Karpas-422 (cell line): ENCODE results near the gene DRD4. TPM values are rescaled to one million over a fixed set of nuclear protein-coding genes. Genes with fewer than 3 reads are reported as not detected.

Experiments
- DNase-seq: peaks from one replicate; pipeline ENCODE4 v3.0.0-alpha.2; 2015
- H2AFZ ChIP-seq: fragments of 200-600 bp; sonication (generic); 2 replicates; pipeline ENCODE4 v1.6.1; 2014; ENCODE audit warnings: antibody characterized with exemption, low read length, mixed read lengths
- H3K27ac ChIP-seq: fragments of 200-600 bp; sonication (generic); 2 replicates; pipeline ENCODE4 v1.5.1; 2014; ENCODE audit warnings: mild to moderate bottlenecking, low read length, moderate library complexity
- H3K27me3 ChIP-seq: fragments of 200-600 bp; sonication (generic); 2 replicates; pipeline ENCODE4 v1.6.1; 2014; ENCODE audit warnings: low read length, mixed read lengths
- H3K36me3 ChIP-seq: fragments of 200-600 bp; sonication (generic); 2 replicates; pipeline ENCODE4 v1.6.1; 2014; ENCODE audit warnings: low read length, mixed read lengths; ENCODE audit not compliant: insufficient read depth
- H3K4me1 ChIP-seq: fragments of 200-600 bp; sonication (generic); 2 replicates; pipeline ENCODE4 v1.6.1; 2014; ENCODE audit warnings: mild to moderate bottlenecking, low read length, mixed read lengths
- H3K4me2 ChIP-seq: fragments of 200-600 bp; sonication (generic); 2 replicates; pipeline ENCODE4 v1.6.1; 2014; ENCODE audit warnings: low read length, low read depth, mild to moderate bottlenecking; ENCODE audit not compliant: poor library complexity, severe bottlenecking
- H3K4me3 ChIP-seq: fragments of 200-600 bp; sonication (generic); 2 replicates; pipeline ENCODE4 v1.5.1; 2014; ENCODE audit warnings: mild to moderate bottlenecking, antibody characterized with exemption, low read length, mixed read lengths
- H3K79me2 ChIP-seq: fragments of 200-600 bp; sonication (generic); 2 replicates; pipeline ENCODE4 v1.6.1; 2014; ENCODE audit warnings: mild to moderate bottlenecking, low read length, mixed read lengths
- H3K9ac ChIP-seq: fragments of 200-600 bp; sonication (generic); 2 replicates; pipeline ENCODE4 v1.6.0; 2014; ENCODE audit warnings: low read length
- H3K9me2 ChIP-seq: fragments of 200-600 bp; sonication (generic), shearing (Covaris generic); replicated peaks from 2 replicates; pipeline ENCODE4 v1.6.0; 2014; ENCODE audit warnings: mild to moderate bottlenecking, low read length, moderate library complexity; ENCODE audit not compliant: insufficient read depth
- H3K9me3 ChIP-seq: fragments of 300-700, 200-600 bp; sonication (generic); 2 replicates; pipeline ENCODE4 v1.6.1; 2014; ENCODE audit warnings: low read length, mixed read lengths
- H4K20me1 ChIP-seq: fragments of 200-600 bp; sonication (generic); 2 replicates; pipeline ENCODE4 v1.6.1; 2014; ENCODE audit warnings: mild to moderate bottlenecking, antibody characterized with exemption, low read length, low read depth; ENCODE audit not compliant: insufficient read depth
- total RNA-seq: library from RNA; depleted of rRNA; stranded (reverse); fragments of >200 nt; shearing (Covaris generic); gene quantifications from 2 replicates; pipeline ENCODE4 v1.2.3, GENCODE V29; 2014; ENCODE audit warnings: low replicate concordance

Gene DRD4
- total RNA-seq, 1 experiment from 2014 or later: not detected

DNA sequence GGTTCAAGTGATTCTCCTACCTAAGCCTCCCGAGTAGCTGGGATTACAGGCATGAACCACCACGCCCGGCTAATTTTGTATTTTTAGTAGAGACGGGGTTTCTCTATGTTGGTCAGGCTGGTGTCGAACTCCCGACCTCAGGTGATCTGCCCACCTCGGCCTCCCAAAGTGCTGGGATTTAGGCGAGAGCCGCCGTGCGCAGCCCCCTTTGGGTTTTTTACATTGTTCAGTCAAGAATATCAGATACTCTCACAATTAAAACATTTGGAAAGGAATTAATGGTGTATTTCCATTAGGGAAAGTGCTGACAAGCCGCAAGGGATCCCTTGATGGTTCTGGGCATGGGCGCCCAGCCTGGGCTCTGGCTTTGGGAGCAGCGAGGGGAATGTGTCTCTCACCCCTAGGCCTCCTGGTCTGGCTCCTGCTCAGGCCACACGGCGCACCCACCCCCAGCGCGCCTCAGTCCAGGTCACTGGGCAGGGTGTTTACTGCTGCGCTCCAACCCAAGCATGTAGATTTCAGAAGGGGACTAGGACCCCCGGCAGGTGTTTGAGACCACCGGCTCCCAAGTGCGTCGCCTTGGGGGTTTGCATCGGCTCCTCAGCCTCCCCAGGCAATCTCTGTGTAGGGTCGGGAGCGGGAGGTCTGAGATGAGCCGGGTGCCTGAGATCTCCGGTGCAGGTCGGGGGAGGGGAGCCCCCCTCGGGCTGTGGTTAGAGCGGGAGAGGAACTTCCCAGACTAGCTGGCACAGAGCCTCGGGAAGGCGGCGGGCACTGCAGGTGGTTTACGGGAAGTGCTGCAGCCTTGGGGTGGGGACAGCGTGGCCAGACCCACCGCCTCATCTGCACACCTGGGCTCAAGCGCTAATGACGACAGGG, 20.5 kb upstream of the DRD4 start:
- no peaks in the 10 kb centered on the region for H3K27me3 ChIP-seq
- H3K36me3 ChIP-seq: no peaks in the 10 kb centered on the region
- no peak for DNase-seq
- H3K9me2 ChIP-seq: no peaks in the 10 kb centered on the region
- H3K4me2 ChIP-seq: peak overlapping the region; percentile 97
- H2AFZ ChIP-seq: no peak overlapping the region
- peaks cover 27% of the 10 kb centered on the region; the same call in 1 of the 2 replicates for H4K20me1 ChIP-seq
- no peaks in the 10 kb centered on the region for H3K9me3 ChIP-seq
- peak overlapping the region; percentile 85 for H3K27ac ChIP-seq
- H3K4me1 ChIP-seq: peaks cover 27% of the 10 kb centered on the region
- H3K4me3 ChIP-seq: peak overlapping the region; percentile 92
- peak overlapping the region; percentile 56 for H3K9ac ChIP-seq
- peaks cover 7% of the 10 kb centered on the region; the same call in 1 of the 2 replicates for H3K79me2 ChIP-seq

DNA sequence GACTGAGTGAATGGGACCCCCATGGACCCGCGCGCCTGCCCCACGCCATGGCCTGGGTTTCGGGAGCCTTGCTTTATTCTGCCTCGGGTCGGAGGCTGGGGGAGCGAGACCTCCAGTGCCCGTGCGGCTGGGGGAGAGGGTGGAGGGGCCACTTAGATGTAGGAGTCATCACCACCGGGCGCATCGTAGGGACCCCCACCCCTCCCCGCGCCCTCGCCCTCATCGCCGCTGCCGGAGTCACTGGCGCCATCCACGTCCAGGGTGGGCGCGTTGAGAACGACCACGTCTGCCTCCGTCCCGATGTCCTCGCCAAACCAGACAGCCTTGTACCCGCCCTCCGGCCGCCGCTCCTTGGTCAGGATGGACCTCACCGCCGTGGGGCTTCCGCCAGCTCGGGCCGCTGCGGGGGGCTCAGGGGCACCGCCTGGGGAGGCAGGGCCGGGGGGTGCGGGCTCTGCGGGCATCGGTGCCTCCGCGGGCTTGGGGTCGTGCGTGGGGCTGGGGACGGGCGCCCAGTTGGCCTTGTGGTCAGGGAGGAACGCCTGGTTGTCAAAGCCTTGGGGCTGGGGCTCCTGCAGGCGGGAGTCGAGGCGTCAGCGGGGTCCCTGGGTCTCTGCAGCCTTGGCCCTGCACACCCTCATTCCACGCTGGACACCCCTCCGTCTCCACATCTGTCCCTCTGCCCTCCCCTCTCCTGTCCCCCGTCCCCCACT, 19.7 kb upstream of the DRD4 start:
- Histone ChIP-seq H3K9ac (no peak overlapping the region), H4K20me1 (peaks cover 21% of the 10 kb centered on the region; the same call in 1 of the 2 replicates), H3K4me2 (no peak overlapping the region), H3K79me2 (peaks cover 7% of the 10 kb centered on the region; the same call in 1 of the 2 replicates), H3K27me3 (no peaks in the 10 kb centered on the region), H3K9me2 (no peaks in the 10 kb centered on the region), H3K9me3 (no peaks in the 10 kb centered on the region), H3K4me1 (peaks cover 27% of the 10 kb centered on the region), H2AFZ (no peak overlapping the region), H3K4me3 (no peak overlapping the region), H3K27ac (no peak overlapping the region), H3K36me3 (no peaks in the 10 kb centered on the region)
- no peak for DNase-seq

DNA sequence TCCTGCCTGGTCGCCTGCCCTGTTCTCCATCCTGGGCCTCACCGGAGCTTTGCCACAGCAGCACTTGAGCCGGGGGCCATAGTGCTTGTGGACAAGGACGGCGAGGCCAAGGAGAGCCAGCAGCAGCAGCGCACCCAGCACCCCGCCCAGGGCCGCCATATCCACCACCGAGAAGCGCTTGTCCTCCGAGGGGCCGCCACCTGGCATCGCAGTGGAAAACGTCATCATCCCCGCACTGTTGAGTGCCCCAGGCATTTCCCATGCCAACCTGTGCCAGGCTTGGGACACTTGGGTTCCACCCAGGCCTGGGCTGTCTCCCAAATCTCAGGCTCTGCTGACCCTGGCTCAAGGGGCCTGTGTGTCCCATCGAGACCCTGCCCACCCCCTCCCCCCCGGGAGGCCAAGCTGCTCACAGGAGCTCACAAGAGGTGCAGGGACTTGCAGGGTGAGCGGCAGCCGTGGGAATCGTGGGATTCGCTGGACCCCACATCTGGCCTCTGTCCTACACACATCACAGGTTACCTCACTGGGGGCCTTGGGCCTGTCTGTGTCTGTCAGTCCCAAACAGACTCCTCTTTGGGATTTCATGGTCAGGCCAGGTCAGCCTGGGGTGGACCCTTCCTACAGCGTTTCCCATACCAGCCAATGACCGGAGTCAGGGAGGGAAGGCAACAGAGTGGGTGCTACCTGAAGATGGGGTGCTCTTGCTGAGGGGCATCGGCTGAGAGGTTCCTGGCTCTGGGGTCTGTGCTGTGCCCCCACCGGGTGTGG, 19.0 kb upstream of the DRD4 start:
- Histone ChIP-seq H3K9ac (no peak overlapping the region), H3K4me2 (no peak overlapping the region), H3K36me3 (no peaks in the 10 kb centered on the region), H2AFZ (no peak overlapping the region), H3K4me1 (peaks cover 27% of the 10 kb centered on the region), H3K27ac (no peak overlapping the region), H3K9me3 (no peaks in the 10 kb centered on the region), H3K4me3 (no peak overlapping the region), H3K9me2 (no peaks in the 10 kb centered on the region), H3K79me2 (peaks cover 7% of the 10 kb centered on the region; the same call in 1 of the 2 replicates), H3K27me3 (no peaks in the 10 kb centered on the region), H4K20me1 (peaks cover 15% of the 10 kb centered on the region; the same call in 1 of the 2 replicates)
- no peak for DNase-seq

DNA sequence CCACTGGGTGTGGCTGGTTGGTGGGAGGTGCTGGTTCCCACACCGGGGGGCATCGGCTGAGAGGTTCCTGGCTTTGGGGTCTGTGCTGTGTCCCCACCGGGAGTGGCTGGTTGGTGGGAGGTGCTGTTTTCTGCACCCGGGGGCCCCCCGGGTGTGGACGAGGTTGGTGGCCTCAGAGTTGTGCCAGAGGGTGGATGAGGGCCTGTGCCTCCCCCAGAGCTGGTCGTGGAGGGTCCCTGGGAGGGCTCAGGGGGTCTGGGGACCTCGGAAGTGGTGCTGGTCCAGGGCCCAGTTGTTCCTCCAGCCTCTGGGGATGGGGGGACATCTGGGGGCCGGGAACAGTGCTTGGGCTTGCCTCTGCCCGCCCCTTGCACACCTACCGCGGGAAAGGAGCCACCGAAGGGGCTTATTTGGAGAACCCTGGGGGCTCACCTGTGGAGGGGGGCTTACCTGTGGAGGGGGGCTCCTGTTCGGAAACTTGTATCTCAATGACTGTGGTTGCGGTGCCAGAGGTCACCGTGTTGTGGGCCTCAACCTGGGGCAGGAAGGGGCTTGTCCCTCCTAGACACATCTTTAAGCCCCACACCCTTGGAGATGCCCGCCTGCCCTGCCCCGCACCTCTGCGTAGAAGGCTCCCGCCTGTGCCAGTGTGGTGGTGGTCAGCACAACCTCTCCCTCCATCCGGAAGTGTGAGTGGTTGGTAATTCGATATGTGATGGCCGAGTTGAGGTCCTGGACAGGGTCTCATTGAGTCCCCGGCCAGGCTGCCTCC, 18.0 kb upstream of the DRD4 start:
- Histone ChIP-seq H3K9me3 (no peaks in the 10 kb centered on the region), H2AFZ (no peak overlapping the region), H4K20me1 (peaks cover 9% of the 10 kb centered on the region; the same call in 1 of the 2 replicates), H3K36me3 (no peaks in the 10 kb centered on the region), H3K4me3 (no peak overlapping the region), H3K9me2 (no peaks in the 10 kb centered on the region), H3K79me2 (peaks cover 7% of the 10 kb centered on the region; the same call in 1 of the 2 replicates), H3K27me3 (no peaks in the 10 kb centered on the region), H3K4me2 (no peak overlapping the region), H3K27ac (no peak overlapping the region), H3K4me1 (peaks cover 22% of the 10 kb centered on the region), H3K9ac (no peak overlapping the region)
- DNase-seq: no peak

DNA sequence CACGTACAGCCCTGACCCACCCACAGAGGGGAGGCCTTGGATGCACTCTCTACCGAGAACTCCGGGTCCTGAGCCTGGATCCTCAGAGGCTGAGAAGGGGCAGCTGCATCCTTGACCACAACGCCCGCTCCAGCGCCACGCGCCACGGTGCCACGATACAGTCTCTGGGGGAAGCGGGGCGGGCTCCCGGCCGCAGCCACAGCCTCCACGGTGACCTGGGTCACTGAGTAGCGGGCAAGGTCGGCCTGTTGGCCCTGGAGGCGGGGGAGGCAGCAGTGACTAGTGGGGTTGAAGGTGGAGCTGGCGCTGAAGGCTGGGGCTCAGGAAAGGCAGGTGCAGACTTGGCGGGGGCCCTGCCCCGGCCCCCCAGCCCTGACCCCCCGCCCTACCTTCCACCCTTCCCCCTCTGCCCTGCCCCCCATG, 17.4 kb upstream of the DRD4 start:
- Histone ChIP-seq H3K4me2 (no peak overlapping the region), H3K9me3 (no peaks in the 10 kb centered on the region), H3K4me1 (peaks cover 16% of the 10 kb centered on the region), H3K27me3 (no peaks in the 10 kb centered on the region), H3K79me2 (peaks cover 7% of the 10 kb centered on the region; the same call in 1 of the 2 replicates), H3K27ac (no peak overlapping the region), H3K9ac (no peak overlapping the region), H2AFZ (no peak overlapping the region), H3K36me3 (no peaks in the 10 kb centered on the region), H3K4me3 (no peak overlapping the region), H3K9me2 (no peaks in the 10 kb centered on the region), H4K20me1 (0 out of 2 replicates have a peak, but pooled peaks cover 6% of the 10 kb centered on the region)
- no peak for DNase-seq

DNA sequence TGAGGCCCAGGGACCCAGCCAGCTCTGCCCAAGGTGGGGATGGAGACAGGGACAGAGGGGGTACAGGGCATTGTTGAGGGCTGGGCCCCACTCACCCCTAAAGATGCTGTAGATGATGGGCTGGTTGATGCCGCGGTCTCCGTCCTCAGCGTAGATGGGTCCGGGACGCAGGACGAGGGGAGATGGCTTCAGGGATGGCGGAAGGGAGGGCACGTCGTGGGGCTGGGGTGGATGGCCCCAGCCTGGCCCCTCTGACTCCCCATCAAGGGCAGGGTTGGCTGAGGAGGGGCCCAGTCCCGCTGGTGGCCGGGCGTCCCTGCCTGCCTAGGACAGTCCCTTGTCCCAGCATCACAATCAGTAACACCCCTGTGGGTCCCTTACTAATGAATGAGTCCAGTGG, 16.9 kb upstream of the DRD4 start:
- Histone ChIP-seq H3K9me3 (no peaks in the 10 kb centered on the region), H4K20me1 (0 out of 2 replicates have a peak, but pooled peaks cover 2% of the 10 kb centered on the region), H3K36me3 (no peaks in the 10 kb centered on the region), H3K4me3 (no peak overlapping the region), H3K27me3 (no peaks in the 10 kb centered on the region), H3K27ac (no peak overlapping the region), H3K4me1 (peaks cover 11% of the 10 kb centered on the region), H3K4me2 (no peak overlapping the region), H3K79me2 (peaks cover 7% of the 10 kb centered on the region; the same call in 1 of the 2 replicates), H3K9me2 (no peaks in the 10 kb centered on the region), H3K9ac (no peak overlapping the region), H2AFZ (no peak overlapping the region)
- DNase-seq: no peak

DNA sequence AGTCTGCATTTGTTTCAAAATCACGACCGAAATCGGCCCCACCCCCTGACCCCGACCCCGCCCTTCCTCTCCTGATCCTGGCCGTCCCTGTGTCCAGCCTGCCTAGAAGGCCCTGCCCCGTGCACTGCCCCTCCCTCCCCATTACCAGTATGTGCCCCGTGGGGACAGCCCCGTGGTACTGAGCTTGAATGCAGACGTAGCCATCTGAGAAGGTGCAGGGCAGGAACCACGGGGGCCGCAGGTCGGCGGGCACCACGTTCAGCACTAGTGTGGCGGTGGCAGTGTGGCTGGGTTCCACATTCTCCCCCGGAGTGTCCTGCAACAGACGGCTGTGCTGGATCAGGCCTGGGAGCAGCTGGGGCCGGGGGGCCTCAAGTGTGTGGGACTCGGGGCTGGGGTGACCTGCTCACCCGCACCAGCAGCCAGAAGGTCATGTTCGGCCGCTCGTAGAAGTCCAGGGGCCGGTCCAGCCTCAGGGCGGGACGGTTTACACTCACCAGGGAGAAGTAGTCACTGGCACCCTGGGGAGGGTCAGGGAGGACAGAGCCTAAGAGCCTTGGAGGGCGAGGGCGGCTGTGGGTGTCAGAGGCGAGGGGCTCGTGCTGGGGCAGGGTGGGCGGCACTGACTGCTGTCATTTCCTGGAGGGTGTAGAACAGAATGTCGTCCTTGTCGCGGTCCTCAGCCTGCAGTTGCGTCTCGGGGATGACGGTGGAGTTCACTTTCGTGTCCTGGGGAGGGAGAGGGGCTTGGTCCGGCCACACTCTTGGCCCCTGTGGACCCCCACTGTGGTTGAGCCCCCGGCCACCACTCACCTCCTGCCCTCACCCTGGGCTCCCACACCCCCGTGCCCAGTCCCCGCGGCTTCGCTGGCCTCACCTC, 15.9 kb upstream of the DRD4 start:
- Histone ChIP-seq H3K27ac (no peak overlapping the region), H4K20me1 (no peaks in the 10 kb centered on the region), H3K27me3 (no peaks in the 10 kb centered on the region), H3K36me3 (no peaks in the 10 kb centered on the region), H3K4me1 (peaks cover 5% of the 10 kb centered on the region), H3K79me2 (peaks cover 7% of the 10 kb centered on the region; the same call in 1 of the 2 replicates), H3K4me2 (no peak overlapping the region), H3K9me3 (no peaks in the 10 kb centered on the region), H2AFZ (no peak overlapping the region), H3K9ac (no peak overlapping the region), H3K9me2 (no peaks in the 10 kb centered on the region), H3K4me3 (no peak overlapping the region)
- no peak for DNase-seq
